ACHN (cell line): Measurements from ENCODE around the gene WFDC6.

Source experiments
- DNase-seq: peaks from one replicate; pipeline ENCODE4 v3.0.0-alpha.2; 2015
- in situ Hi-C: cut with HindIII; loops from 2 replicates; pipeline ENCODE4 v1.10.0; 2017; ENCODE audit warnings: low sequenced_read_pairs, low pct_ligation_motif_present, low pct_unique_long_range_greater_than_20kb

WFDC6 gene

GRCh38 chr20:45538209-45538799, 978 bp downstream of the WFDC6 start:
- in situ Hi-C loops: no loop called here
- DNase-seq: no peak

- no peak for DNase-seq
- in situ Hi-C loops: no loop called here
Measured at GRCh38 chr20:45527294-45527693, 12.0 kb downstream of the WFDC6 start.

GRCh38 chr20:45523821-45524220, 15.5 kb downstream of the WFDC6 start:
- in situ Hi-C loops: no loop called here

GRCh38 chr20:45518282-45518681, 21.0 kb downstream of the WFDC6 start:
- in situ Hi-C loops: no loop called here
- DNase-seq: no peak

More at GRCh38 chr20:45523821-45524220, 15.5 kb downstream of the WFDC6 start:
- no peak for DNase-seq

GRCh38 chr20:45515147-45515913, 24.0 kb downstream of the WFDC6 start, which contains the start of gene SPINT3:
TSS of gene SPINT3 (minus strand) at chr20:45515622. CDS start at chr20:45515608, 14 bp downstream.
- DNase-seq: no peak
- in situ Hi-C loops: no loop called here

GRCh38 chr20:45510242-45510862, 28.9 kb downstream of the WFDC6 start:
- in situ Hi-C loops: no loop called here

GRCh38 chr20:45509091-45509490, 30.2 kb downstream of the WFDC6 start:
- no peak for DNase-seq
- in situ Hi-C loops: no loop called here

More at GRCh38 chr20:45510242-45510862, 28.9 kb downstream of the WFDC6 start:
- DNase-seq: no peak

- in situ Hi-C loops: no loop called here
- no peak for DNase-seq
Measured at GRCh38 chr20:45508068-45508886, 31.0 kb downstream of the WFDC6 start.

- in situ Hi-C loops: no loop called here
- no peak for DNase-seq
Measured at GRCh38 chr20:45507011-45507820, 32.1 kb downstream of the WFDC6 start.

GRCh38 chr20:45506398-45506797, 32.9 kb downstream of the WFDC6 start:
- in situ Hi-C loops: no loop called here
- DNase-seq: no peak

GRCh38 chr20:45503403-45503802, 35.9 kb downstream of the WFDC6 start:
- no peak for DNase-seq
- in situ Hi-C loops: no loop called here

GRCh38 chr20:45502561-45502960, 36.7 kb downstream of the WFDC6 start:
- in situ Hi-C loops: no loop called here
- DNase-seq: no peak

- in situ Hi-C loops: no loop called here
- no peak for DNase-seq
Measured at GRCh38 chr20:45501600-45501999, 37.7 kb downstream of the WFDC6 start.

- in situ Hi-C loops: no loop called here
- DNase-seq: no peak
Measured at GRCh38 chr20:45500022-45500421, 39.3 kb downstream of the WFDC6 start.

GRCh38 chr20:45497971-45498494, 41.2 kb downstream of the WFDC6 start:
- in situ Hi-C loops: no loop called here
- no peak for DNase-seq

- DNase-seq: no peak
- in situ Hi-C loops: no loop called here
Measured at GRCh38 chr20:45496166-45496565, 43.1 kb downstream of the WFDC6 start.

GRCh38 chr20:45495501-45495941, 43.8 kb downstream of the WFDC6 start:
- DNase-seq: no peak
- in situ Hi-C loops: no loop called here

- in situ Hi-C loops: no loop called here
Measured at GRCh38 chr20:45489083-45489531, 50.2 kb downstream of the WFDC6 start.

More at GRCh38 chr20:45489083-45489531, 50.2 kb downstream of the WFDC6 start:
- peak; percentile 48 for DNase-seq
